Stimulated activated naive CD8-positive, alpha-beta T cell treated with anti-CD3 and anti-CD28 coated beads, Interleukin-15, amount 100 ng/mL, for 72 hours (primary cell): Measurements from ENCODE around the gene NTM.
A peak's percentile ranks its signal among the peaks of the same experiment; 100 is the strongest.

Experiments
- ATAC-seq: fragments of 150-1000 bp; cut with Tn5 transposase; 2 replicates; pipeline ENCODE4 v1.10.0; 2021; ENCODE audit warnings: mild to moderate bottlenecking, moderate library complexity
- DNase-seq, 2 donors: peaks; one replicate each; pipeline ENCODE4 v3.0.0; 2021 to 2022
- H3K27ac Mint-ChIP-seq, 2 donors: one replicate each; pipeline ENCODE4 v1.8.0; 2022; ENCODE audit warnings: mild to moderate bottlenecking in 2 of 2, mixed read lengths in 2 of 2, moderate library complexity in 2 of 2
- H3K27me3 Mint-ChIP-seq: one replicate; pipeline ENCODE4 v1.8.0; 2022; ENCODE audit warnings: mixed read lengths
- H3K4me1 Mint-ChIP-seq: one replicate; pipeline ENCODE4 v1.8.0; 2022; ENCODE audit warnings: mild to moderate bottlenecking, mixed read lengths
- H3K4me3 Mint-ChIP-seq, 2 donors: one replicate each; pipeline ENCODE4 v1.8.0; 2022; ENCODE audit warnings: mild to moderate bottlenecking in 2 of 2, mixed read lengths in 2 of 2, moderate library complexity in 1 of 2
- H3K9me3 Mint-ChIP-seq, 2 donors: one replicate each; pipeline ENCODE4 v1.8.0; 2022; ENCODE audit warnings: mixed read lengths in 2 of 2

Gene NTM

DNA sequence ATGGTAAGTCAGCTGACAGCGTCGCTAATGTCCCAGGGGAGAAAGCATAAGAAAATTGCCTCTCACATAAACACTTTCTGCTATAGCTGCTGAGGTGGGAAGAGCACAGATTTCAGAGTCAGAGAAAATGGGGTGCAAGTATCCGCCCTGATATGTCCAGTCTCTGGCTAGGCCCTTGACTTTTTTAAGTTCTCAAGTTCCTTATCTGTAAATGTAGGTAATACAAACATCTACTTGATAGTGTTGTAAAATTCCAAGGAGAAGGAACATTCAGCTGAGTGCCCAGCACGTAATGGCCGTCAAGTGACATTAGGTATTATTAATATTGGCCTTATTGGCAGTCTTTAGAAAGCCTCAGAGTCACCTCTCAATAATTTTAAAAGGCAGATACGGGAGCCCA is 143.6 kb downstream of the NTM start:
- no peaks in the 10 kb centered on the region for H3K4me1 Mint-ChIP-seq
- H3K27ac Mint-ChIP-seq = no peak overlapping the region
- no peaks in the 10 kb centered on the region for H3K9me3 Mint-ChIP-seq
- no peak overlapping the region for H3K4me3 Mint-ChIP-seq
- DNase-seq = no peak
- no peaks in the 10 kb centered on the region for H3K27me3 Mint-ChIP-seq
- no peak for ATAC-seq

DNA sequence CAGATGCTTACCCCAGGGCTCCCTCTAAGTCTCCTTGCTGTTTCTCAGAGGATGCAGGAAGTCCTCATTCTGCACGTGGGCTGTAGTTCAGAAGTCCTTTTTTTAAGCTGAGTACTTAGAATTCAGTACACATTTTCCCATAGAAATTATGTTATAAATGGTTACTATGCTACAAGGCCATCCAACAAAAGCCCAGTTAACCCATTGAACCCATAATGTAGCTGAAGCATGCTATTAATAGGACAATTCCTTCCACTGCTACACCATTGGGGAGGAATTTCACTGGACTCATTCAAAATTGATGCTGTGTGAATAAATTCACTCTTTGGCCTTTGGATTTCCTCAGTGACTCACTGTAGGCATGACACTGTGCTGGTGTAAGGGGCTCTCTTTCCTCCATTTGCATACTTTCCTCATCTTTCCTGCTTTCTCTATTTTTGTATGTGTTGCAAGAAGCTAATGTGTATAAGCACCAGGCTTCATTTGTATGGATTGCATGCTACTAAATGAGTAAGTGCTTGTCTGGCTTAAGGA is 148.0 kb downstream of the NTM start:
- Mint-ChIP-seq H3K4me3 (no peak overlapping the region), H3K4me1 (no peaks in the 10 kb centered on the region), H3K27me3 (no peaks in the 10 kb centered on the region), H3K9me3 (no peaks in the 10 kb centered on the region), H3K27ac (no peak overlapping the region)
- ATAC-seq (no peak), DNase-seq (no peak)

DNA sequence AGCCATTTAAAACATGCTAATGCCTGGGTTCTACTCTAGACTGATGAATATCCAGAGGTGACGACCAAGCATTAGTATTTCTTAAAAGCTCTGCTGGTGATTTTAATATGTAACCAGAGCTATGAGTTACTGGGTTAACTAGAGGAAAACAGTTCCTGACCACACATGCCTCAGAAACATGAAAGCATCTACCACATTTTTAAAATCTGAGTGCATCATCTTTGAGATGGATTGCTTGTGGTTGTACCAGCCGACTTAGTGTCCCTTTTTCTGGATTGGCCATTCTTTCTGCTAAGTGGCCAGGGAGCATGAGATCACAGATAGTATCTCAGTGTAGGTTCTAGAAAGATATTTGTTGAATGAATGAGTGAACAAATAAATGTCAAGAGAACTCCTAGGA is 152.4 kb downstream of the NTM start:
- no peak overlapping the region for H3K4me3 Mint-ChIP-seq
- no peak for DNase-seq
- H3K4me1 Mint-ChIP-seq = no peaks in the 10 kb centered on the region
- H3K27me3 Mint-ChIP-seq = no peaks in the 10 kb centered on the region
- H3K27ac Mint-ChIP-seq = no peak overlapping the region
- ATAC-seq = no peak
- no peaks in the 10 kb centered on the region for H3K9me3 Mint-ChIP-seq

DNA sequence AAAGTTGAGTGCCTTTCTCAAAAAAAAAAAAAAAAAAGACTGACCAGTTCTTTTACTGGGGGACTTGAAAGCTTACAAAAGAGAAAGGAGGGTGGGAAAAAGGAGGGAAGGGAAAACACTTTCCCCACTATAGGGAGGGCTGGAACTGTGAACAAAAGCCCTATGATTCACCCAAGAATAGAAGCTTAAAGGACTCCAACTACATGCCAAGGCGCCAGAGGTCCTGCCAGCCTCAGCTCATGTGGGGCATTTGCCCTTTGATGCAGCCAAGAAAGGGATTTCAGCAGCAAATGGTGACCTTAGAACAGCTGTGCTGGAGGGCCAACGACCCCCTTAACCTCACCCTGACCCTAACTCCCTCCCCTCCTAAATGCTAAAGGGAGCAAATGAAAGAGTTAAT is 160.0 kb downstream of the NTM start:
- peaks cover 8% of the 10 kb centered on the region for H3K27me3 Mint-ChIP-seq
- H3K4me1 Mint-ChIP-seq = peaks cover 5% of the 10 kb centered on the region
- ATAC-seq (no peak), DNase-seq (no peak)
- H3K4me3 Mint-ChIP-seq = no peak overlapping the region
- H3K9me3 Mint-ChIP-seq = no peaks in the 10 kb centered on the region
- H3K27ac Mint-ChIP-seq = peak overlapping the region in 1 of 2 donors; percentile 7

DNA sequence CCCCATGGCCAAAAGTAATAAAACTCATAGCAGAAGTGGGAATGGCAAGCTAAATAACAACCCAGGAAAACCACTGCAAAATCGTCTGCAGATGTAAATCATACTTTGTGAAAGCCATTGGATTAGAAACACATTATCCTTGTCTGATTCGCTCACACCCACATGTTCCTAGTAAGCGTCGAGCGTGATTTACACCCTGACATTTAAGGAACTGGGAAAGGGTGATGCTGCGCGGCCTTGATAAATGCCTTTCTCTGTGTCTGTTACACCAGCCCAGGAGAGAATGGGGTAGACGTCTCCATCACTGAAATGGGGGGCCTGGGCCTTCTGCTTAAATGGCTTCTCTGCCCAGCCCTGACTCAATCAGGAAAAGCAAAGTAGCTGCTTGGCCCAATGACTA is 162.7 kb downstream of the NTM start:
- Mint-ChIP-seq H3K9me3 (no peaks in the 10 kb centered on the region), H3K4me3 (no peak overlapping the region), H3K27me3 (peaks cover 8% of the 10 kb centered on the region), H3K4me1 (peaks cover 5% of the 10 kb centered on the region), H3K27ac (no peak overlapping the region)
- DNase-seq (no peak), ATAC-seq (no peak)

DNA sequence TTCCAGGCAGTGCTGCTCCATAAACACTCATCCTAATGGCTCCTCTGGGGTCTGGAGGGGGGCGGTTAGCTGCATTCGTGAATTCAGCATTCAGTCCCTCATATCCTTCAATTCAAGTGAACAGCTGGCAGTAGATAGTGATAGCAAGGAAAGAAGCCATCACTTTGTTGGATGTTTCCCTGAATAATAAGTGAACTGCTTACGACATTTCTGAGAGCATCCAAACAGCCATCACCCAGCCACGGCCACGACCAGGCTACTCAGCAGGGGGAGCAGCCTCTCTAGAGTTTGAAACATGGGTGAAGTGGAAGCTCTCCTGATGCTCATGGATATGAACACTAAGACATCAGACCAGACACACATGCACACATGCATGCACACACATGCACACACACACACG is 163.6 kb downstream of the NTM start:
- no peak for DNase-seq

DNA sequence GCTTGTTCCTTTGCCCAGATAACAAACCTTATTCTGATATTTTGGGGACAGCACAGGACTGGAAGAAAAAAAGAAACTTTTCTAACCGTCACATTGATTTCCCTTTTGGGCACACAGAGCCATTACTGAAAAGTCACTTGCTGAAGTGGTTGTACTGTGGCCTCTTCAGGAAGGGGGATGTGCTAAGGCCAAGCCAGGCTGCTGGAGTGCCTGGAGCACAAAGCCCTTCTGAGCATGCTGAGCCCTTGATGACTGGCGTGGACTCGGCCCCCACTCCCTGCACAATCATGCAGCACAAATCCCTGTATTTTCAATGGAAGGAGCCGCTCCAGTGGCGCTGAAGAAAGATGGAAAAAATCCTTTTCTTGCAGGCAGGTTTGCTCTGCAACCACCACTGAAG is 164.2 kb downstream of the NTM start:
- Mint-ChIP-seq H3K4me3 (no peak overlapping the region), H3K9me3 (peaks cover 4 to 5% of the 10 kb centered on the region in 2 donors), H3K27ac (no peak overlapping the region), H3K4me1 (peaks cover 5% of the 10 kb centered on the region), H3K27me3 (peaks cover 8% of the 10 kb centered on the region)
- DNase-seq (no peak), ATAC-seq (no peak)

More for the DNA sequence above, 163.6 kb downstream of the NTM start:
- no peak for ATAC-seq
- Mint-ChIP-seq H3K4me3 (no peak overlapping the region), H3K27ac (no peak overlapping the region), H3K27me3 (peaks cover 8% of the 10 kb centered on the region), H3K9me3 (peaks cover 1 to 5% of the 10 kb centered on the region in 2 donors), H3K4me1 (peaks cover 5% of the 10 kb centered on the region)

DNA sequence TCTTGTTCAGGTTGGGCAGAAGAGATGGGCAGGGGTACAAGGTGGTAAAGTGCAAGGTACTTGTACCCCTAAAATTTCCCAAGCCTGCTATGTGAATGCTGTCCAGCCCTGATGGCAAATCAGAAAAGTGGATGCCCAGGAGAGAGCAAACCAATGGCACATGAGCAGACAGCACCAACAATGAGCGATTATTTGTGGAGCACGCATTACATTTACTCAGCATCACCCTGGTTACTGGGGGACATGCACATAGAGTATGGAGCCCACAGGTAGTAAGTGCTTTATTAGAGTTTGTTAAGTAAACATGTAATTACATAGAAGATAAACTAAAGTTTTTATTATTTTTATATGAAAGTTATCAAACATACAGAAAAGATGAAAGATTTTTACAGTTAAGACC is 165.7 kb downstream of the NTM start:
- peaks cover 5% of the 10 kb centered on the region for H3K4me1 Mint-ChIP-seq
- no peak overlapping the region for H3K4me3 Mint-ChIP-seq
- DNase-seq (no peak), ATAC-seq (no peak)
- H3K27ac Mint-ChIP-seq = no peak overlapping the region
- H3K27me3 Mint-ChIP-seq = peaks cover 8% of the 10 kb centered on the region
- peaks cover 4 to 5% of the 10 kb centered on the region in 2 donors for H3K9me3 Mint-ChIP-seq

DNA sequence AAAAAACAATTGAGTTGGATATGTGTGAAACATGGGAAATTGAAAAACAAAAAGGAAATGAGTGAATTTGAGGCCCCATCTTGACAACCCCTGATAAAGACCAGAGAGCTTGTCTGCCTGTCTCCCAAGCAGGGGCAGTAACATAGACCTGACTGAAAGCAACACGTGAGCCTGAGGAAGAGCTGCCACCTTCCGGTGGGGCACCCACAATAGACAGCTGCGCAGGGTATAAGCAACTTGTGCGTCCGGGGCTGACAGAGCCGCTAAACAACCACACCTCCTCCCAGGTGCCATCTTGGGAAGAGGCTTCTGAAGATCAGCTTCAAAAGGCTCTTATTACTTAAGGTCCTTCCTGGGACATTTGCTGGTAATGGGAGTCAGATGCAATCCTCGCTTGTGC is 166.8 kb downstream of the NTM start:
- ATAC-seq (no peak), DNase-seq (no peak)
- H3K4me3 Mint-ChIP-seq = no peak overlapping the region
- no peak overlapping the region for H3K27ac Mint-ChIP-seq
- no peaks in the 10 kb centered on the region for H3K4me1 Mint-ChIP-seq
- H3K27me3 Mint-ChIP-seq = no peaks in the 10 kb centered on the region
- H3K9me3 Mint-ChIP-seq = peaks cover 4 to 10% of the 10 kb centered on the region in 2 donors

DNA sequence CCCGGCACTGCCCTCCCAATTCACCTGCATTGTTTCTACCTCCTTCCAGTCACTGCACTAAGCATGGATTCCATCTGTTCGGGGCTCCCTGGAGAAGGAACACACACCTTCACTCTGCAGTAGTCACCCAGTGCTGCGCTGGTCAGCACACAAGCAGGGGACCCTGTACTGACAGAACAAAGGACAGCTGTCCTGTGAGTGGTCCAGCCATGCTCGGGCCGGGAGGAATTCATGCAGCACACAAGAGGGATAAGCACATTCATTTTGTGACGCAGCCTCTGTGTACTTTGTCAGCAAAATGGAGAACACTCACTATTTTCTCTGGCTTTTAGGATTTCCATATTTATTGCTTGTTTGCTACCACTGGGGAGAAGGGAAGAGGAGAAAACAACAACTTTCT is 167.3 kb downstream of the NTM start:
- H3K27me3 Mint-ChIP-seq = no peaks in the 10 kb centered on the region
- ATAC-seq (no peak), DNase-seq (no peak)
- H3K4me1 Mint-ChIP-seq = no peaks in the 10 kb centered on the region
- no peak overlapping the region for H3K27ac Mint-ChIP-seq
- peaks cover 4 to 10% of the 10 kb centered on the region in 2 donors for H3K9me3 Mint-ChIP-seq
- no peak overlapping the region for H3K4me3 Mint-ChIP-seq

DNA sequence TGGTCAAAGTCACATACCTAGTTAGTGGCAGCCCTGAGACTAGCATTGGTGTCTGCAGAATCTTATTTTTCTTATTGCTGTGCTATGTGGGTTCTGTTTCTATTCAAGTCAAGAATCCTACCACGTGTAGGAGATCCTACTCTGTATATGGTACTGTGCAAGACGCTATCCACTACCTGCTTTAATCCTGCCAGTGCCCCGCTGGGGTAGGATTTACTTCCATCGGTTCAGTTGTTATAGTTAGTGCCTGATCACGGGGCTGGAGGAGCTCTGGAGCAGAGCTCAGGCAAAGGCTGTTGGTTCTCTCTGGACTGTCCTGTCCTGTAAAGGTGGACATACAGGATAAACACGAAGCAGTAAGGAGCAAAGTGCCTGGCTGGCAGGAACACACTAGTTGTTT is 167.9 kb downstream of the NTM start:
- DNase-seq (no peak), ATAC-seq (no peak)
- H3K27me3 Mint-ChIP-seq = no peaks in the 10 kb centered on the region
- H3K4me3 Mint-ChIP-seq = no peak overlapping the region
- H3K9me3 Mint-ChIP-seq = peaks cover 4 to 10% of the 10 kb centered on the region in 2 donors
- H3K4me1 Mint-ChIP-seq = no peaks in the 10 kb centered on the region
- no peak overlapping the region for H3K27ac Mint-ChIP-seq

DNA sequence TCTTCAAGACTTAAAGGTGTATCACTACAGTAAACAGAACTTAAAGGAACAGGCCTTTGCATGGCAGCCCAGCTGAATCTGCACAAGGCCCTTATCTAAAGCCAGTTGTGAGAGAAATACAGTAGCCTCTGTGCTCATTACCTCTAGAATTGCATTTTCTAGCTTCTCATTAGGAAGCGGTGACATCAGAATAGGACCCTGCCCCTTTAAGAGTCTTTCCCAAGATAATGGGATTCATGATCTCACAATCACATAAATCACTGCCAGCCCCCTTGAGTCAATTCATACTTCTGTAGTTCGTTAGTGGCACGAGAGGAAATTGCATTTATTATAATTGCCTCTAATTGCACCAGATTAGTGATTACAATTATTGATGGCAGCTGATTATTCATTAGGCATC is 170.3 kb downstream of the NTM start:
- ATAC-seq (no peak), DNase-seq (no peak)
- peaks cover 4 to 17% of the 10 kb centered on the region in 2 donors for H3K9me3 Mint-ChIP-seq
- no peak overlapping the region for H3K27ac Mint-ChIP-seq
- no peak overlapping the region for H3K4me3 Mint-ChIP-seq
- no peaks in the 10 kb centered on the region for H3K4me1 Mint-ChIP-seq
- peaks cover 7% of the 10 kb centered on the region for H3K27me3 Mint-ChIP-seq

DNA sequence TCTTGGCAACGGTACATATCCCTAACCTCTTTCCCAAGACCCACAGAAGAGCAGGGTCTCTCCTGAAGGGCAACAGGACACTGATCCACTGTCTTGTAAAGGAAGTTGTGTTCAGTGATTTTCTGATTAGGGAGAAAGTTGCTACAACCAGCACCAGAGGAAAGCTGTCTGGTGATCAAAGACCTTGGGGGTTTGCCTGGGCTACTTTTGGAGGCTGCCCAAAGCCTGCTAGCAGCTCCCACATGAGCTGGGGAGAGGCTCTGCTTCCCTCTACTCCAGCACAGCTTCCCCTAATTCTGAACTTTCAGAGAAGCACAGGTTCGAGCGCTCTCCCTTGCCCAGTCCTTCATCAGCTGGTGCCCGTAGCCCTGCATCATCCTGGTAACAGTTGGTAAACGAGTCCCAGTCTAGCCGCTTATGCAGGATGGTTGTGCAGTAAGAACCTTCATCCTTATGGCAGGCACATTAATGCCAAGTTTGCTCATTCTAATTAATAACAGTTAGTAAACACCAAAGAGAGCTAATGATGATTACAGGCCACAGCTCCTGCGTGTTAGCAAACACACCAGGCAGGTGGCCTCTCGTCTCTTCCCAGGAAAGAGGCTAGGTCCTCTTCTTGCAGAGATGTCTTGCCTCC is 173.1 kb downstream of the NTM start:
- Mint-ChIP-seq H3K4me1 (no peaks in the 10 kb centered on the region), H3K4me3 (no peak overlapping the region), H3K27ac (no peak overlapping the region), H3K9me3 (peaks cover 9 to 23% of the 10 kb centered on the region in 2 donors), H3K27me3 (peaks cover 18% of the 10 kb centered on the region)
- no peak for ATAC-seq
- DNase-seq = no peak

DNA sequence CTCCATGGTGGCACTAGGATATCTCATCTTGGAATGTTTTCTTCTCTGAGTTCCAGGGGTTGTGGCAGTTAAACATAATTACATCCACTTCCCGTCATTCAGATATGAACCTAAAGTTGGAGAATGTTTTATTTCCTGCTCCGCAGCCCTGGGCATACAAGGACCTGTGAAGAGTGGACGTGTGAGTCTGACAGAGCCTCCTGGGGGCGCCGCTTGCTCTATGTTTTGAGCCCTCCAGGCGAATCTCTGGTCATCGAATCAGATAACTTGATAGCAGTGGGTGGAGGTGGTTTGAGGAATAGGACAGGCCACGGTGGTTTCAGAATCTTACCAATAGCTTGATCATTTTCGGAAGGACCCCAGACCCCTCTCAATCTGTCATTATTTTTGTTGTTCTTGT is 174.2 kb downstream of the NTM start:
- H3K4me1 Mint-ChIP-seq = no peaks in the 10 kb centered on the region
- no peak overlapping the region for H3K27ac Mint-ChIP-seq
- peaks cover 5 to 21% of the 10 kb centered on the region in 2 donors for H3K9me3 Mint-ChIP-seq
- H3K4me3 Mint-ChIP-seq = no peak overlapping the region
- ATAC-seq = no peak
- DNase-seq = no peak
- H3K27me3 Mint-ChIP-seq = peaks cover 18% of the 10 kb centered on the region

DNA sequence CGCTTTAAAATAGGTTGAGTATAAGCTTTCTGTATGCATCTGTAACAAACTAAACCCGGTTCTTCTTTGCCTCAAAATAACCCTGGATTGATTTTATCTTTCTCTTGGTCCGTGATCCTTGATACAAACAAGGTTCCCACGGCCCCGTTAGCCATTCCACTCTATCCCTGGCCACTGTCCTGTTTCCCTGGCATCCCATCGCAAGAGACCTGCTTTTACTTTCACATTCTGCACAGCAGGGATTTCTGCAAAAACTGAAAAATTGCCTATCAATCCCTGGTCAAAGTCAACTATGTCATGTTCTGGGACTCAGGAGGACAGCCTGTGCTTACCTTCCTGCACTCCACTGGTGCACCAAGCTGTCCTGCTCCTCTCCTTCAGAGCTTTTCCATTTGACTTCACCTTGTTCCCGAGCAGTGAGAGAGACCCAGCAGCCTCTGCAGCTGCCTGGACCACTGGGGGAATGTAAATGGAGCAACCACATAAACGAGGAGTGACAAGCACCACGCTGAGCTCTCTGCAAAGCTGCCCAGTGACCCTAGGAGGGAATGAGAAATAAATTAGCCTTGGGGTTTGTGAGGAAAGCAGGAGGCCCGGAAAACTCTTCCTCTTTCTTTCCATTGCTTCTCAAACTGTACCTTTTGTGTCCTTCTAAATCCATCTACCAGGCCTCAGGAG is 175.9 kb downstream of the NTM start:
- H3K27me3 Mint-ChIP-seq = peaks cover 18% of the 10 kb centered on the region
- peaks cover 5 to 21% of the 10 kb centered on the region in 2 donors for H3K9me3 Mint-ChIP-seq
- ATAC-seq (no peak), DNase-seq (no peak)
- H3K4me1 Mint-ChIP-seq = no peaks in the 10 kb centered on the region
- H3K4me3 Mint-ChIP-seq = no peak overlapping the region
- H3K27ac Mint-ChIP-seq = no peak overlapping the region

DNA sequence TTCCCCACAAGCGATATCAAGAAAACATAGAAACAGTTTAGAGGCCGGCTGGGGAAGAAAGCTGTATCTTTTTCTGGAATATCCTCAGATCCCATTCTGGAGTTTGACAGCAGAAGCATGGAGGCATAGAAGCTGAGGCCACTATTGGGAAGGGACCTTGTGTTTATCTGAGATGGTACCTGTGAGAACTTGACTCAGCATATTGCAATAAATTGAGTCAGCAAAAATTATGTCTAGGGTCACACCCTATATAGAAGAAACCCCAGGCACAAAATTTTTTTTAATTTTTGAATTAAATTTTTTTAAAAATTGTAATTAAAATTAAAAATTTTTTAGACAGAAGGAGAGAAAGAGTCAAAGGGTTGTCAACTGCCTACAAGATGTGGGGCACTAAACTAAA is 178.7 kb downstream of the NTM start:
- no peaks in the 10 kb centered on the region for H3K4me1 Mint-ChIP-seq
- no peak for DNase-seq

More for the DNA sequence above, 178.7 kb downstream of the NTM start:
- H3K27ac Mint-ChIP-seq = no peak overlapping the region
- peaks cover 18% of the 10 kb centered on the region for H3K27me3 Mint-ChIP-seq
- H3K4me3 Mint-ChIP-seq = no peak overlapping the region
- H3K9me3 Mint-ChIP-seq = peaks cover 9 to 16% of the 10 kb centered on the region in 2 donors
- ATAC-seq = no peak
